OCI-LY1 (cell line): ENCODE results near the gene SUPT3H.

ENCODE experiments used
- EZH2 ChIP-seq: fragments of 200-600 bp; sonication (generic), shearing (Covaris generic); IDR thresholded peaks from 2 replicates; pipeline ENCODE4 v1.8.0; 2017; ENCODE audit warnings: borderline replicate concordance, mixed run types, mild to moderate bottlenecking, antibody characterized with exemption, low read length, moderate library complexity, mixed read lengths
- TF ChIP-seq, protein P1 (sequence below): fragments of 200-600 bp; sonication (generic), shearing (Covaris generic); IDR thresholded peaks from 2 replicates; pipeline ENCODE4 v1.5.1; 2017; ENCODE audit warnings: mild to moderate bottlenecking, antibody characterized with exemption, low read length, moderate library complexity, mixed read lengths

DNA sequence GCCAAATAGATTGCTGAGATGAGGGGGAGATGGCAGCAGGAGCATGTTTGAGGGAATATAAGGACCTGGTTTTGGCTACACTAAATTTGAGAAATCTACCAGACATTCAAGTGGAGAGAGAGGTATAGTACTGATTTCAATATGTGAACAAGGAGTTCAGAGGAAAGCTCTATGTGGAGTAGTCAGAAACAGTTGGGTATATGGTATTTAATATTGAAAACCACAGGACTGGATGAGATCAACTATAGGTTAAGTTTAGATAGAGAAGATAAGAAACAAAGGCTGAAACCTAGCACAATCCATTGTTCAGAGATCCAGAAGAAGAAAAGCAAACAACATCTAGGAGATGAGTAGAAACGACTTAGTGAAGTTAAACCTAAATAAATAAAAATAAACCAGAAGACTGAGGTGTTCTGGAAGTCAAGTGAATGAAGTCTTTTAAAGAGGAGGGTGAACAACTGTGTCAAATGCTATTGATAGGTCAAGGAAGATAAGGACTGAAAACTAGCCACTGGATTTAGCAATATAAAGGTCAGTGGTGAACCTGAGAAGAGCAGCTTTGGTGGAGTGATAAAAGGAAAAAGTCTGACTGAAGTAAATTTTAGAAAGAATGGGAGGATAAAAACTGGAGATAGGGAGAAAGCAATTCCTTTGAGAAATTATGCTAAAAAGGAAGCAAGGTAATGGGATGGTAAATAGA is 170.8 kb downstream of the SUPT3H start:
- TF ChIP-seq, protein P1, sequence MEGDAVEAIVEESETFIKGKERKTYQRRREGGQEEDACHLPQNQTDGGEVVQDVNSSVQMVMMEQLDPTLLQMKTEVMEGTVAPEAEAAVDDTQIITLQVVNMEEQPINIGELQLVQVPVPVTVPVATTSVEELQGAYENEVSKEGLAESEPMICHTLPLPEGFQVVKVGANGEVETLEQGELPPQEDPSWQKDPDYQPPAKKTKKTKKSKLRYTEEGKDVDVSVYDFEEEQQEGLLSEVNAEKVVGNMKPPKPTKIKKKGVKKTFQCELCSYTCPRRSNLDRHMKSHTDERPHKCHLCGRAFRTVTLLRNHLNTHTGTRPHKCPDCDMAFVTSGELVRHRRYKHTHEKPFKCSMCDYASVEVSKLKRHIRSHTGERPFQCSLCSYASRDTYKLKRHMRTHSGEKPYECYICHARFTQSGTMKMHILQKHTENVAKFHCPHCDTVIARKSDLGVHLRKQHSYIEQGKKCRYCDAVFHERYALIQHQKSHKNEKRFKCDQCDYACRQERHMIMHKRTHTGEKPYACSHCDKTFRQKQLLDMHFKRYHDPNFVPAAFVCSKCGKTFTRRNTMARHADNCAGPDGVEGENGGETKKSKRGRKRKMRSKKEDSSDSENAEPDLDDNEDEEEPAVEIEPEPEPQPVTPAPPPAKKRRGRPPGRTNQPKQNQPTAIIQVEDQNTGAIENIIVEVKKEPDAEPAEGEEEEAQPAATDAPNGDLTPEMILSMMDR, result no peak
- no peak for TF ChIP-seq EZH2
